Measurements from ENCODE around the gene BAG2. TPM values are rescaled to one million over a fixed set of nuclear protein-coding genes. Genes with fewer than 3 reads are reported as not detected.

Gene BAG2
- total RNA-seq, 2 donors from 2014 or later = 2.3 to 3.0 TPM

DNA sequence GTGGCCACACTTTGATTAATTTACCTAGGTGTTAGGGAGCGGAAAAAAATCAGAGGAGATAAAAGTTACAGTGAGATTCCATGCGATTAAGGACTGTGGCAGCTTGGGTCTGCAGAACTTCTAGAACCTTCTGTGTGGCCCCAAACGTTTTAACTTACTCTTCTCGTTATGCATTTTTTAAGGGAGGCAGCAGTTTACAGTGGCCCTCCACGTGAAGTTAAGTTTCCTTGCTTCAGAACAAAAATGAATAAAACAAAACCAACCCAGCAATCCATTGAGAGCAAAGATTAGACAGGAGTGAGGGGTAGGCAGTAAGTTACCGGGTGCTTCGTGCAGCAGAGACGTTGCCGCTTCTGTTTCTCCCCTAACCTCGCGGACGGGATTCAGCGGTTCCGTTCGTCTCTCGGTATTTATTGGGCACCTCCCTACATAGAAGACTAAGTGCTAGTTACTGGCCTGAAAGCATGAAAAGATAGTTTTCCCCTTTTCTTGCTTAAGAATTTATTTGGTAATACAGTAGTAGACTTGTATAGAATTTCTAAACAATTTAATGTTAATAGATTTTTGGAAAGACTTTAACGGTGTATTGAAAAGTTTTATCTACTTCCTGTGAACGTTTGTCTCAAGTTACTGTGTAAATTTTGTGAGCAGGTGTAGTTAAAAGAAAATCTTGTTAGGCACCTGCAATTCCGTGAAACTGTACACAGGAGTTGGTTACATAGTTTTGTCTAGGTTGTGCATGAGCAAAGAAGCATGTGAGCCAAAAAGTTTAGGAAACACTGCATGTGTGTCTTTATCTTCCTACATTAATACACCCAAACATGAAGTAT lies 1.1 kb downstream of the BAG2 start:
- Histone ChIP-seq H3K27me3 (no peaks in the 10 kb centered on the region), H3K4me3 (peak overlapping the region; percentile 41 to 73), H3K4me1 (peaks cover 11% of the 10 kb centered on the region), H3K36me3 (replicated peaks in 1 of 2; ENCODE audit: insufficient read depth in 1 of 2, low read depth in 2 of 2) (no peaks in the 10 kb centered on the region), H3K9me3 (no peaks in the 10 kb centered on the region), H3K27ac (peak overlapping the region; percentile 48 to 87 (median 86))
- intact Hi-C loops (cut with DNase I) = no loop called here
- ATAC-seq = peak; percentile 1
- WGBS, 2 donors = 4 to 7% methylated on average over 19 of the region's 19 CpGs
- no peak for TF ChIP-seq POLR2A (IDR thresholded peaks at IDR 0.05)
- TF ChIP-seq, protein P1, sequence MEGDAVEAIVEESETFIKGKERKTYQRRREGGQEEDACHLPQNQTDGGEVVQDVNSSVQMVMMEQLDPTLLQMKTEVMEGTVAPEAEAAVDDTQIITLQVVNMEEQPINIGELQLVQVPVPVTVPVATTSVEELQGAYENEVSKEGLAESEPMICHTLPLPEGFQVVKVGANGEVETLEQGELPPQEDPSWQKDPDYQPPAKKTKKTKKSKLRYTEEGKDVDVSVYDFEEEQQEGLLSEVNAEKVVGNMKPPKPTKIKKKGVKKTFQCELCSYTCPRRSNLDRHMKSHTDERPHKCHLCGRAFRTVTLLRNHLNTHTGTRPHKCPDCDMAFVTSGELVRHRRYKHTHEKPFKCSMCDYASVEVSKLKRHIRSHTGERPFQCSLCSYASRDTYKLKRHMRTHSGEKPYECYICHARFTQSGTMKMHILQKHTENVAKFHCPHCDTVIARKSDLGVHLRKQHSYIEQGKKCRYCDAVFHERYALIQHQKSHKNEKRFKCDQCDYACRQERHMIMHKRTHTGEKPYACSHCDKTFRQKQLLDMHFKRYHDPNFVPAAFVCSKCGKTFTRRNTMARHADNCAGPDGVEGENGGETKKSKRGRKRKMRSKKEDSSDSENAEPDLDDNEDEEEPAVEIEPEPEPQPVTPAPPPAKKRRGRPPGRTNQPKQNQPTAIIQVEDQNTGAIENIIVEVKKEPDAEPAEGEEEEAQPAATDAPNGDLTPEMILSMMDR (IDR thresholded peaks at IDR 0.05) = no peak
- peak in 1 of 4 donors; percentile 25 for DNase-seq

DNA sequence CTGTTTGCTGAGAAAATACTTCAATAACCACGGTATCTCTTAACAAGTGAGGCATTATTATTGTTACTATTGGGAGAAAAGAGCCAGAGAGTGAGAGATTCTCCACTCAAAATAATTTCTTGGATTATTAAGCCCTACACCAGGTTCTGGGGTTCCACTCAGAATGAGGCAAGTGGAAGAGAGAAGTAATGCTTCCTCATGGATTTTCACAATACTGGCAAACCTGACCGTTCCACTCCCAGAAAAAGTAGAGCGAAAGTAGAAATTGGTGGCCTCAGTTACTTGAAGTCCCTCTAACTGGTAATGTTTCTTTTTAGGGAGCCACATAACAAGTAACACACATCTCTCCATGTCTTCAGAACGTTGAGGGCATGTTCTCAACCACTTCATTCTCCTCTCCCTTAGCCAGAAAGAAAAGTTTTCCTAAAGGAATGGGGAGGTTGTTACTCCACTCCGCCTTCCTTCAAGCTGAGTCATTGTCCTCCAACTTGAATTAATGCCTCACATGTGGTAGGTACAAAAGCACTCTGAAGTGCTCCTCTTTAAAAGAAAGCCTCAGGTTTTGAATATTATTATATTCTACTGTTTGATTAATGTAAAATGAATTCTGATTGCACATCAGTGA lies 1.9 kb downstream of the BAG2 start:
- DNase-seq (no peak), ATAC-seq (no peak)
- Histone ChIP-seq H3K27ac (peak overlapping the region in 1 of 4 donors; percentile 21), H3K9me3 (no peaks in the 10 kb centered on the region), H3K27me3 (no peaks in the 10 kb centered on the region), H3K36me3 (replicated peaks in 1 of 2; ENCODE audit: insufficient read depth in 1 of 2, low read depth in 2 of 2) (no peaks in the 10 kb centered on the region), H3K4me3 (no peak overlapping the region), H3K4me1 (peaks cover 13% of the 10 kb centered on the region)
- intact Hi-C loops (cut with DNase I) = no loop called here
- WGBS, 2 donors = 57 to 74% methylated on average over 5 of the region's 5 CpGs
- no peak for TF ChIP-seq POLR2A (IDR thresholded peaks at IDR 0.05)
- TF ChIP-seq, protein P1 (IDR thresholded peaks at IDR 0.05) = no peak

DNA sequence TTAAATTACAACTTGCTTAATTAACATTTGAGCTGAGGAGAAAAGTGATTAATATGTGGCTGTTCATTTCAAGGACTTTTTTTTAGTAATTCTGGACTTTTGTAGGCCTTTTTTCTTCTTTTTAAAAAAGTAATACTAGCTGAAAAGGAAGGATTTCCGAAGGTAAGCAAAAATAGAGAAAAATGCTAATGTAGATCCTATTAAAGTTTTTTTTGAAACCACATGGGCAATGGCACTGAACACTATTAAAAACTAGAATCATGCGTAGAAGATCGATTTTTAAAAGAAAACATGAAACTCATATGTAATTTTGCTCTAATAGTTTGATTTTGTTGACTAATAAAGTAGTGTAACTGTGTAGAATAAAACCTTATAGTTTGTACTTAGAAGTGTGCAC lies 2.4 kb downstream of the BAG2 start:
- TF ChIP-seq, protein P1 (IDR thresholded peaks at IDR 0.05) = no peak
- TF ChIP-seq POLR2A (IDR thresholded peaks at IDR 0.05) = no peak
- Histone ChIP-seq H3K4me1 (peaks cover 16% of the 10 kb centered on the region), H3K27ac (no peak overlapping the region), H3K4me3 (no peak overlapping the region), H3K27me3 (no peaks in the 10 kb centered on the region), H3K9me3 (no peaks in the 10 kb centered on the region), H3K36me3 (replicated peaks in 1 of 2; ENCODE audit: insufficient read depth in 1 of 2, low read depth in 2 of 2) (no peaks in the 10 kb centered on the region)
- DNase-seq (no peak), ATAC-seq (no peak)
- 91% methylated on average over 3 of the region's 3 CpGs for WGBS, 2 donors
- intact Hi-C loops (cut with DNase I) = no loop called here

DNA sequence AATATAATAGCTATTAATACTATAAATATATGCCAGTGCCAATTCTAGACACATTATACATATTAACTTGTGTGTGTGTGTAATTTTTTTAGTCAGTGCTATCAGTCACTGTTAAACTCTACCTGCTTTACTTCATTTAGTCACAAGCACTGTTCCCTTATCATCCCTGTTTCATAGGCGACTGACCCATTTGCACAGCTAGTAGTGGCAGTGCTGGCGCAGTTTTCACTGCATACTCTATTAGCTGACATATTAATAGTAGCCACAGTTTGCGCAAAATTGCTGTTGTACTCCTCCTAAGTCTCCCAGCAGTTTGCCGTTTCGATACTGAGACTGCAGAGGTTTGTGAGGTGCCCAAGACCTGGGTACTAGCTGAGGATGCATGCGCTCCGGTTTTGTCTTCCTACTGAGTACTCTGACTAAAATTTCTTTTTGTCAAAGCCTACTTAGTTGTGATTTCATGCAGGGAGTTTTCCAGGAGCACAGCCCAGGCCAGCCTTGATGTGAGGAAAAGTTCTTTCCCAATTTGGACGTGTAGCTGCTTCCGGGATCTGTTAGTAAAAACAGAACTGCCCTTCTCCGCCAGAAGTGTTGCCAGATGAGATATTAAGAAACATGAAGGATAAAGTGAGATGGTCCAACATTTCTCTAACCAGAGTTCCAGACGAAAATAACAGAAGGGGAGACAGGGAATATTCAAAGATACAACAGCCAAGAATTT lies 5.6 kb downstream of the BAG2 start:
- Histone ChIP-seq H3K36me3 (replicated peaks in 1 of 2; ENCODE audit: insufficient read depth in 1 of 2, low read depth in 2 of 2) (no peaks in the 10 kb centered on the region), H3K27me3 (no peaks in the 10 kb centered on the region), H3K27ac (peak overlapping the region in 1 of 4 donors; percentile 8), H3K4me1 (peaks cover 16% of the 10 kb centered on the region), H3K4me3 (no peak overlapping the region), H3K9me3 (no peaks in the 10 kb centered on the region)
- no peak for TF ChIP-seq POLR2A (IDR thresholded peaks at IDR 0.05)
- TF ChIP-seq, protein P1 (IDR thresholded peaks at IDR 0.05) = no peak
- peak in 2 of 4 donors; percentile 11 to 20 for DNase-seq
- intact Hi-C loops (cut with DNase I) = no loop called here
- 85 to 88% methylated on average over 11 of the region's 11 CpGs for WGBS, 2 donors
- peak; percentile 27 for ATAC-seq

All from body of pancreas (tissue), 4 donors.